Testis (tissue), 3 donors: ENCODE data around the gene HOXD12. TPM values are rescaled to one million over a fixed set of nuclear protein-coding genes. Genes with fewer than 3 reads are reported as not detected.

Experiments
- DNase-seq: peaks from one replicate; pipeline ENCODE4 v3.0.0-alpha.2; 2019
- H3K27ac ChIP-seq, 2 donors: fragments of 200-600 bp; sonication (generic); one replicate each; pipeline ENCODE4 v1.5.1; 2019
- H3K27me3 ChIP-seq: fragments of 200-600 bp; sonication (generic); one replicate; pipeline ENCODE4 v1.5.1; 2019
- H3K36me3 ChIP-seq: fragments of 200-600 bp; sonication (generic); one replicate; pipeline ENCODE4 v1.5.1; 2017; ENCODE audit warnings: low read depth; ENCODE audit errors: missing control alignments
- H3K4me1 ChIP-seq: fragments of 200-600 bp; sonication (generic); one replicate; pipeline ENCODE4 v1.5.1; 2019
- H3K4me3 ChIP-seq, 2 donors: fragments of 200-600 bp; sonication (generic); one replicate each; pipeline ENCODE4 v1.5.1; 2017 to 2019
- H3K9me3 ChIP-seq: fragments of 200-600 bp; sonication (generic); one replicate; pipeline ENCODE4 v1.5.1; 2017
- CTCF ChIP-seq, 3 experiments: fragments of 450-650 bp in 2 of 3; fragments of 200-600 bp in 1 of 3; sonication (generic) in 1 of 3; IDR thresholded peaks; one replicate each; pipeline ENCODE4 v1.5.1; 2016 to 2019; ENCODE audit warnings: antibody characterized with exemption in 3 of 3, mild to moderate bottlenecking in 2 of 3, moderate library complexity in 1 of 3
- POLR2A ChIP-seq: fragments of 450-650 bp; IDR thresholded peaks from one replicate; pipeline ENCODE4 v1.6.1; 2017; ENCODE audit warnings: antibody characterized with exemption, mild to moderate bottlenecking, moderate library complexity
- WGBS, 2 donors: methylation state at CpG; one replicate each; pipeline ENCODE4 v1.1.5; 2018; 5-methylcytosine and 5-hydroxymethylcytosine counted together
- intact Hi-C: fragments of 100-400 bp; cut with DNase I; formaldehyde crosslinking; loops from one replicate; pipeline ENCODE4 v1.15.1; 2023; ENCODE audit warnings: low total_unique reads
- polyA plus RNA-seq: library from polyadenylated mRNA; stranded (reverse); fragments of 350-450 nt; fragmentation: Illumina TruSeq; extraction: RNeasy Lipid Tissue Mini Kit (QIAGEN cat#74804); gene quantifications from one replicate; pipeline ENCODE4 v1.2.3, GENCODE V29; 2014; ENCODE audit warnings: low read depth, low replicate concordance; ENCODE audit not compliant: insufficient read depth
- total RNA-seq, 2 donors: library from RNA; depleted of rRNA; stranded (reverse); fragments of >200 nt; gene quantifications; one replicate each; pipeline ENCODE4 v1.2.3, GENCODE V29; 2016

HOXD12 gene
- total and polyA plus RNA-seq, 3 donors from 2014 or later = not detected

DNA sequence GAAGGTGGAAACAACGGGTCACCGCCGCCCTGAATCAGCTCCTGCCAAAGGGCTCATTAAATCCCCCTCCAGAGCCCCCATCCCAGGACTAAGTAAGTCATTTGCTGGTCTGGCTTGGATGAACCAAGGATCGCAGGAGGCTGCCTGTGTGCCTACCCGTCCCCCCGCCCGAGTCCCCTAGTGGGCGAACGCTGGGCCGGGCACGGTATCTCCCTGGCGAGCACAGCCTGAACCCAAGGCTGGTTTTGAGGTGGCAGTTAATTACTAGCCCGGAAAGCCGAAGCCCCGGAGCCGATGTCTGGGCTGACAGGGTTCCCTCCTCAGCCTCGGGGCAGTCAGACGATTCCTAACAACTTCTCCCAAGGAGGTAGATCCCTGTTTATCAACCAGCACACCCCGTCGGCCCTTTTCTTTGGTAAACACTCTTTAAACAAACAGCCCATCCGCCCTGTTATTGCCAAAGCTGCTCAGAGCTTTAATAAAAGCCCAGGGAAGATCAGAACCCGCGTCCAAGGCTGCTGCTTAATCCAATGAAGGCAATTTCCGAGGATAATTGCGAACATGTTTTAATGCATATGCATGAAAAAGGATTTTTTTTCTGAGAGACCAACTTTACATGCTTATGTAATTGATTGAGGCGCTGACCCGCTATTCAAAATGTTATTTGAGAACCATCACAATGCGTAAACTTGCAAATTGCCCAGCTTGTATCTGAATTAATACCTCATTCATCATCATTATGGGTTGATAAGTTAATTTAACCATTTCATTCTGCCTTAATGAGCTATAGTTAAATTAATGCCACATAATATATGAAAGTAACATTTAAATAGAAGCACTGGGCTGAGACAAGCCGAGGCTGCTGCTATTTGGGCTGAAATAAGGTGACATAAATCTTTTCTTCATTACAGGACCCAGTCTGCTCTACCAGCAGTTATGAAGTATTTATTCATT, 26.4 kb upstream of the HOXD12 start:
- H3K9me3 ChIP-seq = no peaks in the 10 kb centered on the region

GRCh38 chr2:176074919-176075425, 24.6 kb upstream of the HOXD12 start:
- H3K27ac ChIP-seq = no peak overlapping the region
- H3K4me3 ChIP-seq = peak overlapping the region in 1 of 2 donors; percentile 14
- 22 to 36% methylated on average over 7 of the region's 7 CpGs for WGBS, 2 donors
- H3K27me3 ChIP-seq = no peaks in the 10 kb centered on the region
- intact Hi-C loops = no loop called here
- H3K9me3 ChIP-seq = no peaks in the 10 kb centered on the region
- no peaks in the 10 kb centered on the region for H3K4me1 ChIP-seq
- TF ChIP-seq POLR2A = no peak
- TF ChIP-seq CTCF (IDR thresholded peaks at IDR 0.05) = no peak
- no peaks in the 10 kb centered on the region for H3K36me3 ChIP-seq
- no peak for DNase-seq

More for the DNA sequence above, 26.4 kb upstream of the HOXD12 start:
- intact Hi-C loops = no loop called here
- no peaks in the 10 kb centered on the region for H3K36me3 ChIP-seq
- H3K27ac ChIP-seq = no peak overlapping the region
- no peaks in the 10 kb centered on the region for H3K27me3 ChIP-seq
- 8 to 13% methylated on average over 20 to 29 of the region's 29 CpGs for WGBS, 2 donors
- TF ChIP-seq POLR2A (no peak), CTCF (IDR thresholded peaks at IDR 0.05) (no peak)
- H3K4me1 ChIP-seq = peaks cover 5% of the 10 kb centered on the region
- H3K4me3 ChIP-seq = no peak overlapping the region
- DNase-seq = no peak

GRCh38 chr2:176075481-176075880, 24.1 kb upstream of the HOXD12 start:
- DNase-seq = peak; percentile 61
- Histone ChIP-seq H3K4me3 (peak overlapping the region in 1 of 2 donors; percentile 14), H3K36me3 (no peaks in the 10 kb centered on the region), H3K4me1 (no peaks in the 10 kb centered on the region), H3K9me3 (no peaks in the 10 kb centered on the region), H3K27me3 (no peaks in the 10 kb centered on the region), H3K27ac (no peak overlapping the region)
- 12 to 16% methylated on average over 15 of the region's 15 CpGs for WGBS, 2 donors
- intact Hi-C loops = no loop called here
- TF ChIP-seq POLR2A = no peak
- TF ChIP-seq CTCF (IDR thresholded peaks at IDR 0.05) = no peak

GRCh38 chr2:176076063-176076462, 23.5 kb upstream of the HOXD12 start:
- intact Hi-C loops = no loop called here
- peak overlapping the region in 1 of 2 donors; percentile 14 for H3K4me3 ChIP-seq
- H3K27ac ChIP-seq = no peak overlapping the region
- no peaks in the 10 kb centered on the region for H3K27me3 ChIP-seq
- DNase-seq = no peak
- WGBS, 2 donors = 11 to 15% methylated on average over 7 of the region's 7 CpGs
- H3K9me3 ChIP-seq = no peaks in the 10 kb centered on the region
- TF ChIP-seq CTCF (IDR thresholded peaks at IDR 0.05) (no peak), POLR2A (no peak)
- H3K4me1 ChIP-seq = no peaks in the 10 kb centered on the region
- H3K36me3 ChIP-seq = no peaks in the 10 kb centered on the region
